GM19240 (cell line): Measurements from ENCODE around the gene PDE1C.

Experiments
- DNase-seq: peaks from one replicate; pipeline ENCODE4 v3.0.0; 2011; ENCODE audit warnings: low spot score; ENCODE audit not compliant: insufficient read length

Gene PDE1C

DNA sequence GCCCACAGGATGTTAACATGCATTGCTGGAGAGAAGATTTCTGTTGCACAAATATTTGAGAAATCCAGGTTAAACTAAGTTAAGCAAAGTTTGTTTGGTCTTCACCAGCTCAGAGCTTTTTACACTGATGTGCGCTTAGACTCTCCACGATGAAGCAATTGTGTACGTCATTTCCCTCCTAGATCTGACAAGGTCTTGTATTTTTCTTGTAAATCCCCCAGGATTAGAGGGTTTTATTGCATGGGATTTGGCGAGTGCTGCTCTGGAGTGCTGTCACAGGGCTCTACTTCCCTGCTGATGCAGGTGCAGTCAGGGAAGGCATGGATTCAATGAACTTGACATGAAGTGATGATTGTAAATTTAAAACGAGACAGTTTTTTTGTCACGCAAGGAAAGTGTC lies 173.3 kb downstream of the PDE1C start:
- DNase-seq = no peak

DNA sequence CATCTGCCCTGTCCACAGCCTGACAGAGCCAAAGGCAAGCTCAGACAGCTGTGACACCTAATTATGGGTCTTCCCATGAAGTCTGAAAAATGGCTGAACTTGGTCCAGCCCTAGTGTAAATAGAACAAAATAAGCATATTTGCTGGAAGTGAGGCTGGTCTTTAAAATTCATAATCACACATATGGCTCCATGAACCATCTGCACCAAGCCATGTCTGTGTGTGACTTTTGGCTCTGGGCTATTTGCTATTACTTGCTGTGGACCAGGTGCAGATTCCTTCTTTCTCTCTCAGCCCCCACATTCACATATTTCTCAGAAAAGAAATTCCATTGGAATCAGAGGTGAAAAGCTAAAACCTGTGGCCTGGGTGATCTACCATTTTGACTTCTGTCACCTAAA lies 175.9 kb downstream of the PDE1C start:
- DNase-seq = no peak

DNA sequence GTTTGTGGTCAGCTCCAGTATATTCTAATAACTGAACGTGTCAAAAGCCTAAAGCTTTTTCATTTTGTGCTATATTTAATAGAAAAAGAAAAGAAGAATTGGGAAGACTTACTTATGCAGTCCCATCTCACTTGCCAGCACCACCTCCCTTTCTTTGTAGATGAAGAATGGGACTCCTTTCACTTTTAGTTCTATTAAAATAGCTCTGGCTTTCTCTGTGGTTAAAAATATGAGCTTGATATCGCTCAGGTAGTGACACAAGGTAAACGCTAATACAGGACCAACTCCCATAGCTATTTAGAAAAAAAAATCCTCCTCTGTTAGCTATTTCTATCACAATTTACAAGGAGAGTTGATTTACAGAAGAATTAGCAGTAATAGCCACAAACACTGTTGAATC lies 176.8 kb downstream of the PDE1C start:
- no peak for DNase-seq

DNA sequence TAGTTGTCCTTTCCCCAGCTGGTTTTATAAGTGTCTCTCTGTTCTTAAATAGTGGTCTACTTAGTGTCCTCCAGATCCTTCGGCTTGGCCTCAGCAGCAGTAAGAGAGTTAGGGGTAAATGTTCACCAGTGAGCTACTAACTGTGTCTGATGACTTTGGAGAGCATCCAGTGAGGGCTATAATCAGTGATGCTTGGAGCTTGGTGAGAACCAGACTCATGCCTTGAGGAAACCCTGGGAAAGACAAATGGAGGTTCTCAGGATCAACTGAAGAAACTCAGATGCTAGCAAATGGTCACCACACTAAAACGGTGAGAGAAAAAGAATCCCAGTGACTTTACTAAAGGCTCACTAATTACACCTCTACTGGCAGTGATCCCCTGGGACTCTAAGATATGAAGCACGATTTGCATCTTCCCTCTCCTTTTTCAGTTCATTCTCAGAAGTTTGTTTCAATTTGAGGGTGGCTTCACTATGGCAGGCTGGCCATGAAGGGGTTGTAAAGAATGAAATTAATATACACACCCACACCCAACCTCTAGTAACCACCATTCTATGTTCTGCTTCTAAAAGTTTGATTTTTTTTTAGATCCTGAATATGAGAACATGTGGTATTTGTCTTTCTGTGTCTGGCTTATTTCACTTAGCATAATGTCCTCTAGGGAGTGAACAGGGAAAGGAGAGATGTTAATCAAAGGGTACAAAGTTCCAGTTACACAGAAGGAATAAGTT lies 177.9 kb downstream of the PDE1C start:
- peak; percentile 2 for DNase-seq

DNA sequence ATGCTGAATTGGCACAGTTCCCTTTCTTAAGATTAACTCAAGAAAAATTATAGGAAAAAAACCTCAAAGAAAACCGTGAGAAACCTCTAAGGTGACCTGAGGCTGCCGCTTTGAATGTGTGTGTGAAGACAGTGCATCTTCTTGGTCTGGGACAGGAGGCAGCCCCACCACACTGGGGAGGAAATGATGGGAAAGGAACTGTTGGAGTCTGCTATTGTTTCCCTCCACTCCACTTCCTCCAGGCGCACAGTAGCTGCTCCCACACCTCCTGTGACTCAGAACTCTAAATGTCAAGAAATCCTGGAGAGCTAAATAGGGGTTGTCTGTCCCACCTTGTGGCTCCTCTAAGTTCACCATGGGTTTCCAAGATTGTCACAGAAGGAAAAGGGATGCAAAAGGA lies 179.4 kb downstream of the PDE1C start:
- no peak for DNase-seq

DNA sequence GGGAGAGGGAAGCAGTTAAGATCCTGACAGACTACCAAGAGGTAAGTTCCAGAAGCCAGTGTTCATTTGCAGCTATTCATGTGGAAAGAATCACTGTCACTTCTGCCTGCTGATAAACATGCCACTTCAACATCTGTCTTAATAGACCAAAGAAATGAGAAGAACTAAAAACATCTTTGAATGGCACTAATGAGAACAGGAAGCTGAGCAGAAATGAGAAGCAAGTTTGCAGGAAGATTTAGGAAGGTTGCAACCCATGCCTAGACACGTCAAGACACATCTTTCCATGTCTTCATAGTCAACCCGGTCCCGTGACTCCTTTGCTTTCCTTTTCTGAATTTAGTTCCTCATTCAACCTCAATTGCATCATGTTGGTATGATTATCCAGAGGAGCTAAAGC lies 180.0 kb downstream of the PDE1C start:
- DNase-seq = no peak

DNA sequence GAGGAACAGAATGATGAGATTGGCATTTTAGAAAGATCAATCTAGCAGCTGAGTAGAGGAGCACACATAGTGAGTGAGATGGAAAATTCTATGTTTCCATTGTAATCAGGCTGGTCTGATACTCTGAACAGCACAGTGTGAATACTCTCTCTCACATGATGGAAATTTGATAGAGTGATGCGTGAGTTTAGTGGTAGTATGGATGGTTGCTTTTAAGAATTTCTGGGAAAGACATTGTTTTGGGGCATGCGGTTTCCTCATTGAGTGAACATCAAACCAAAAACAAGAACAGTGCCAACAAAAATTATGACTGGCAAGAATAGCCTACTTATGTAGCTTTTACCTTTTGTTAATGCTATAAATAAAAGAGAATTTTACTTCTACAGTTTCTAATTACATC lies 183.2 kb downstream of the PDE1C start:
- no peak for DNase-seq

DNA sequence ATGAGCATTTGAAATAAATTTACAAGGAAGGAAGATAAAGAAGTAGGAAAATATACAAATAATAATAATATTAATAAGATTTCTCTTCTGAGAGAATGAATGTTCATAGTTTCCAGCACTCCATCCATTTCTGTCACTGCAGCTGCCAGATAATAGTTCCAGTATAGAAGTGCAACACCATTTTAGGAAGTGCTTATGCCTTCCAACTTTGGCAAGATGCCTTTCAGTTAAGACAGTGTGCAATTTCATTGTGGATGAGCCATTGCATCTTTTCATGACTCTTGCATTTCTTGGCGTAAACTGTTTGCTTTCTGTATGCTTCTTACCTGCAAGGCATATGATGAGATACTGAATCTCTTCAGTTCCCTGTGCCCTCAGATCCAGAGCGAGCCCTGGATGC lies 185.0 kb downstream of the PDE1C start:
- no peak for DNase-seq

DNA sequence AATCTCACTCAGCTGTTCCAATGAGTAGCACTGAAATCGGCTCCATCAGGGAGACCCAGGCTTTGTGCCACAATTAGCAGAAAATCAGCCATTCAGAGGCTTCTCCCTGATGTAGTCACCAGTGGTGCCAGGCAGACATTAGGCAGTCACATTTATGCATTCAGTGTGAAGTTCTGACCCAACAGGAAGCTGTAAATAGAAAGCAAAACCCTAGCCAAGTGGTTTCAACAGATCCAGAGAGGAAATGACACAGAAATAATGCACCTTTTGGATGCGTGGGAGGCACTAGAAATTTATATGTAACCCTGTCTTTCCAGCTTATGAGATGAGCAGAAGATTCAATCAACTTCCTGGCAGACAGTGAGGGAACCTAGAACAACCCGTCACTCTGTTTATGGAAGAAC lies 186.4 kb downstream of the PDE1C start:
- no peak for DNase-seq

DNA sequence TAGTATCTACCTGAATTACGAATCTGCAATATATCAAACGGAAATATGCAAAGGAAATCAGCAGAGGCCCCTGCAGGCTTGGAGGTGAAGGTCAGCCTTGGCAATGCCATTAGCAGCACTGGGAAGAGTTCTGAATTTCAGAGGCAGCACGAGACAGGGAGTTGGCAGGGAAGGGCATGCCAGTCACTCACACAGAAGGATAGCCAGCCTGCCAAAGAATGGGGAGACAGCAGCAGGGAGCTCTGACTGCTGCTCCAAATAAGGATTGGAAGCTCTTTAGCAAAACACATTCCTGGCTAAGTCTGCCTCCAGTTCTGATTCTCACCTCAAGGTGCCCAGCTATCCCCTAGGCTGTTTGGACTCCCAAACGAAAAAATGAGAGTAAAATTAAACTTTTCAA lies 188.0 kb downstream of the PDE1C start:
- no peak for DNase-seq

DNA sequence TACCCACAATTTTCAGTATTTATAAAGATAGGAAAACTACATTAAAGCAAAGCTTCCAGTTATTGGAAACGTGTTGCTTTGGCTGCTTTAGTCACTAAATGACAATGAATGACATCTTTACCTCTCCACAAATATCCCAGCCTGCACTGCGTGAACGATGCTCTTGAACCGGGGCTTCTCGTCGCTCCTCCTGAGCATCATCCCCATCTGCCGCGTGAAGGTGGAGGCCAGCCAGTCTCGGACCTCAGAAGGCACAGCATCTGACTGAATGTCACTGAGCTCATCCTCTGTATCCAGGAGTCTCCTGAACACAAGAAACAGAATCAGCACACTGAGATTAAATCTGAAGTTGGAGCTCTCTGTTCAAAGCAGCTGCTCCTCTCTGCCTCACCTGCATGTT lies 191.3 kb downstream of the PDE1C start:
- no peak for DNase-seq

DNA sequence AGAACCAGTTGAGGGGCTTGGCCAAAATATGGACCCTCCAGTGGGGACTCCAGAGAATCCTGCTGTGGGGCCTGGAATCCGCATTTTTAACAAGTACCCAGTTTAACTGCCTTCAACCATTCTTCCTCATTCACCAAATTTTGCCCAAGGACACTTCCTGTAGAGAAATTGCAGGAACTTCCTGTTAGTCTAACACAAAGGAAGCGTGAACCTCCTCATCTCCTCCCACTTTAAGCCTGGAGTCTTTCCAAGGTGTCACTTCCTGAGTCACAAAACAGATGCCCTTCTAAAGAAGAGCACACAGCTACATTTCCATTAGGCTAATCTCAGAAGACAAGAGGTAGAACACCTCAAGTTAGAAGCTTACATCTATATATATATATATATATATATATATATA lies 194.8 kb downstream of the PDE1C start:
- no peak for DNase-seq

DNA sequence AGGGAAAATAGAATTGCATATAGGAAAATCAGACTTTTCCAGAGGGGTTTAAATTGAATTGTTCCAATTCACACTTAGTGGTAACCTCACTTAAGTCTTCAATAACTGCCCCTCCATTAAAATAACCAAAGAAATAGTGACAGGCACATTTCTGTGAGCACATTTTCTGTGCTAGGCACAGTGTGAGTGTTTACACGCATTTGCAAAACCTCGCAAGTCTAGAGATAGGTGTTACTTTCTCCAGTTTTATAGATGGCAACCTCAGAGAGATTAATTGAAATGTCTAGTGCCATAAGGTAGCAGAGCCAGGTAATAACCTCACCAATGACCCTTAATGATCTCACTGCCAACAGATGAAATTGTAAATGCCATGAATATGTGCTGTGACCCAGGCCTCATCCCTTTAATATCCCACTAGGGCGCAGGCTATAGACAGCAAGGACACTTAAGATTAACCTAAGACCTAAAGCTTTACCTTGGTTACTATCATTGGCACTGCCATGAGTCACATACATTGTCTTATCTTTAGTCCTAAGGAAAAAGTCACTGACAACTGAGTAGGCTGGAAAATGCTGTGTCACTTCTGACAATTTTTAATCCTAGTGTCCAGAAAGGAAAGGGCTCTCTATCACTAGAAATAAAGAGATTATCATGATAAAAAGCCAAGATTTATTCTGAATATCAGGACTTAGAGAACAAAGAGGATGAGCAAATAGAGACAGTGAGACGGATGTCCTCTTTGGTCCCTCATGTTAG lies 195.4 kb downstream of the PDE1C start:
- no peak for DNase-seq

DNA sequence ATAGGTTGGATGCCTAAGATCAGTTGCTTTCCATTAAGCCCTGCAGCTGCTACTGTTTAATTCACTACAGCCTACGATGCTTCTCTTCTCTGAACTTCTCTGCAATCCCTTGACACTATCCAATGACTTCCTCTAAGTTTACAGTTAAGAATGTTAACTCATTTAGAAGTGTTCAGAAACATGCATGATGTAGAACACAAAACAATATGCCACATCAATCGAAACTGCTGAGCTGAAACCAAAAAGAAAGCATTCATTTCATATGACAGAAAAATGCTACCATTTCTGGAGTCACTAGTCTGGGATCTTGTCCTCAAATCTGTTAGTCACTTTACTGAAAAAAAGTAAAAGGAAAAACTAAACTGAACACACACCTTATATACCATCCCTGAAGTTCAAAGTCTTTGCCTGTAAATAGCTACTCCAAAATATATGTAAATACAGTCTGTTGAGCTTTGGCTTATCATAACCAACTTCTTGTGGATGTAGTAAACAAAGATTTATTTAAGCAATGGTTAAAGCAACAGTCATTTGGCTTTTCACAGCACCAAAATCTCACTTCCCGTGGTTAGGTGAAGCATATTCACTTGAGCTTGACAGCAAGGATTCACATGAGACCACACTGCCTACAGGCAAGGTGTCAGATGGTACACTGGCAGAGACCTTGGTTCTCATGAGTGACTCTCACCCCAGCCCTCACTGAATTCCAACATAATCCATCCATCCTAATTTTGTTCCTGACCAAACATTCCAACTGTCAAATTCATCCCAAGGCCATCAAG lies 196.2 kb downstream of the PDE1C start:
- DNase-seq = no peak

DNA sequence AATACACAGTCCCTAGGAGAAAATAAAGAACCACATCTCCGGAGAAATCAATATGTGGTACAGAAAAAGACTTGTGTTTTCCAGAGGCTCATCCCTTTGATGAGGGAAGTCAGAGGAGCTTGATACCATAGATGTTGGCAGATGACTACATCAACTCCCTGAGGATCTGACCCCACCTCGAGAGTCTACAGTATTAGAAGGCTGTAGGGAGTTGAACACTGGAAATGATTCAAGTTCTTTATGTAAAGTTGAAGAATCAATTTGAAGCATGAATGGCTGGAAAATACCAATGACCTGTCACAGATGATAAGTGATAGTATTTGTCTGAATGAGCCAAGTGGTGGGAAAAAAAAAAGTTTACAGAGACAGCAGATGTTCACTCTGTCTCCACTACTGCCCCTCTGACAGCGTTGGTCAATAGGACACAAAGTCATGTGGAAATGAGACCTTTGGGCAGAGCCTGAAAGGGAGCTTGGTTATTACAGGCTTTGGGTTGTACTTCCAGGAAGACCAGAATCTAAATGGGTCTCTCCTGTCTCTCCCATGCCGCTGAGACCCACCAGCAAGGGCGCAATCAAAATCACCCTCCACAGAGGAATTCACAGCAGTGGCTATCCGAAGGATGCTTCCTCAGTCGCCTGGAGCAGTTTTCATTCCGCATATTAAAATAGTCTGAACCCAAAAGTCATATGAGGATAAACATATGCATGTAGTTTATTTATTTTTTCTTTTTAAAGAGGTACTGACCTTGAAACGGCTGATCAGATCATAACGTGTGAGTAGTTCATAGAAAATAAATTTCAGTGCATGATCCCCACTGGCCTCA lies 197.4 kb downstream of the PDE1C start:
- DNase-seq = no peak

DNA sequence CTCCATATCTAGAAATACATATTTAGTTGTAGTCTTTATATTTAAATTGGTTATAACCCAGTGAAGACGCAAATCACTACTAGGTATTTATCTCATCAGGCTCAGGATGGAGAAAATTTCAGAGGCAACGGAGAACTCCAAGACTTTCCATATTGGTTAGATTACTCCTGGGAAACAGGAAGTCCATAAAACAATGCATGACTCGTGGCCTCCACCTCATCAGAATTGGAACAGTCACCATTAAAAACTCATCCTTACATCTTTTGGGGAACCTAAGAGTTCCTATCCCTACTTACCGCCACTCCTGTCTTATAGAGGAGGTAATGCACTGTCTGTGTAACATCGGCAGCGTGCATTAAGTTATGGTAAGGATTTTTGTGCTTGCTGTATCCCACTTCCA lies 205.6 kb downstream of the PDE1C start:
- DNase-seq = no peak

DNA sequence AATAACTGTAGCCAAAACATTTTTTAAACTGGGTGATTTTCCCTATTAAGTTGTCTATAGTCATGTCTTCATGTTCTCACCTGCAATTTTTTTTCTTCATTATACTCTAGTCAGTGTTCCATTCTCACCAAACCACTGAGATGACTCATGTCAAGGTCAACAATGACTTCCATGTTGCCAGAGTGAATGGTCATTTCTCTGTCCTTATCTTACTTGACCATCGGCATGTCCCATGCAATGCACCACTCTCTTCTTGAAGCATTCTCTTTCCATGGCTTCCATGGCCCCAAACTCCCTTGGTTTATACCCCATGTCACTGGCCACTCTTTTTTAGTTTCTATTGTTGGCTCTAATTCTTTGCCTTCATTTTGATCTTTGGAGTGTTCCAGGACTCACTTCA lies 209.3 kb downstream of the PDE1C start:
- no peak for DNase-seq

DNA sequence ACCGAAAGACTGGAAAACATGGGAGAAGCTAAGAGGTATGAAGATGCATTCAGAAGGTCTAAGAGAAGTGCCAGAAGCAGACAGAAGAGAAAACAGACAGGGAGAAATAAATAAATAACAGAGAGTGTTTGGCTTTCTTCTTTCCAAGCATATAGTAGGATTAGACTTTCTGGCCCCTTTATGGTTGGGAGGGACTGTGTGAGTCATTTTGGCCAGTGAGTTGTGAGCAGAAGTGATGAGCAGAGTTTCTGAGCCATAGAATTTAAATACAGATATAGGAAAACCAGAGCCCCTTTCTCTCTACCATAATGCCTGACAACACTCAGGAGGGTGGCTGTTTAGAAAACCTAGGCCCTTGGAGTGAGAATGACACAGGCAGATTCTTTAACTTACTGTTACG lies 212.2 kb downstream of the PDE1C start:
- DNase-seq = no peak

DNA sequence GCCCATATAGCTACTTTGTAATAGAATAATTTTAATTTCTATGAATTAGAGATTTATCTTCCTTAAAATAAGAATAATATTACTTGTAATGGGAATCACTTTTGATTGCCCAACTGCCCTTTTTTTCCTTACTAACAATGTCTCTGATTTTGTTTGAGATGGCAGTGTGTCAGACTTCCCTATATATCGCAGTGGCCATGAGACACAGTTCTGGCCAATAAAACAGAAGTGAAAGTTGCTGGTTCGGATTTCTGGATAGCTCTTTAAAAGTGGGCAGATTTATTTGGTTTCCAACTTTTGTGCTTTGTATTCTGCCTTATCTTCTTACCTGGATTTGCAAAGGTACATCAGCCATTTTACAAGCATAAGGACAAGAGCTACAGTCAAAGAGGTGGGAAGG lies 213.0 kb downstream of the PDE1C start:
- DNase-seq = no peak

DNA sequence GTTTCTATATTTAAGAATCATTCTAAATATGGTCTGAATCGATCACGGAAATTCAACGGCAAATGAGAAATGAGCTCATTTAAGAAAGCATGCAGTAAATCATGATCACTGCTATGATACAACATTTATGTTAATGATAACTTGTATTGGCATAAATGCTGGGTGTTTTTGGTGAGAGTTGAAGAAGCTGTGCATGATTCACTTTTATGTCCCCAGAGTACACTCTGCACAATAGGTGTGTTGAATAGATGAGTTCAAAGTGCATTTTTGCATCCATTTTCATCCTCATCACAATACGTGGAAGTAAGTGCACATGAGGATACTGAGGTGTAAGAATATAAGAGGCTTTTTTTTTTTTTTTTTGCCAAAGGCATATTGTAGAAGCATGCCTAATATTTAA lies 213.9 kb downstream of the PDE1C start:
- no peak for DNase-seq

DNA sequence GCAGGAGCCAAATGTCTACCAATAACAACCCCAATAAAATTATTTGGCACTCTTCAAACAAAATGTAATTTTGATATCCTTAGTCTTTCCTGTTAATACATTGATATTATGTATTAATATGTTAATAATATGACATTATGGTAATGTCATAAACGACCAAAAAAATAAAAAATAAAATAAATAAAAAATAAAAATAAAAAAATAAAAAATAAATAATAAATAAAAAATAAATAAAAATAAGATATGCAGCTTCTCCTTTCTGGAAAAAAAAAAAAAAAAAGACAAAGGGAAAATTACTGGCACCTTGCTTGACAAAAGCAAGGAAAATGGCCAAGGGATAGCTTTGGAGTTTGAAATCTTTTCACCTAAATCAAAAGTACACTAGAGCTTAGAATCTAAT lies 214.7 kb downstream of the PDE1C start:
- DNase-seq = no peak

DNA sequence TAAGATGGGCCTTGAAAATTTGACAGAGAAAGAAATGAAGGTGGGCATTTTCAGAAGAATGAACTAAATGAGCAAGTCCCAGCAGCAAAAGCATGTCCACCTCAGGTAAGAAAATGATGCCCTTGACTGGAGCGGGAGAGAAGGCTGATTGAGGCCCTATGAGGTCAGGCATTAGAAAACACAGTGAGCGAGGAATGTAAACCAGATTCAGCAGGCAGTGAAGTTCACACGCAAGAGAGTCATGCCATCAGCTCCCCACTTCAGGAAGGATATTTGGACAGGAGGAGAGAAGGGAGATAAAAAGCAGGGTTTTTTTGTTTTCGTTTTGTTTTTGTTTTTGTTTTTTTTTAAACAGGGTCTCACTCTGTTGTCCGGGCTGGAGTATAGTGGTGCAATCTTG lies 216.8 kb downstream of the PDE1C start:
- DNase-seq = no peak
